Upper lobe of right lung (tissue), 1 donor: ENCODE measurements around the gene TMEM127. TPM values are rescaled to one million over a fixed set of nuclear protein-coding genes. Genes with fewer than 3 reads are reported as not detected.

Source experiments
- ATAC-seq: fragments of 200-7000 bp; cut with Tn5 transposase; one replicate; pipeline ENCODE4 v1.9.1; 2020; ENCODE audit warnings: mild to moderate bottlenecking, moderate library complexity
- DNase-seq: peaks from one replicate; pipeline ENCODE4 v3.0.0-alpha.2; 2020
- H3K27ac ChIP-seq: fragments of 200-600 bp; one replicate; pipeline ENCODE4 v1.8.0; 2022
- H3K27me3 ChIP-seq: fragments of 200-600 bp; one replicate; pipeline ENCODE4 v1.8.0; 2022; ENCODE audit warnings: mild to moderate bottlenecking
- H3K36me3 ChIP-seq: fragments of 200-600 bp; one replicate; pipeline ENCODE4 v1.8.0; 2022
- H3K4me1 ChIP-seq: fragments of 200-600 bp; one replicate; pipeline ENCODE4 v1.8.0; 2022
- H3K4me3 ChIP-seq: fragments of 200-600 bp; one replicate; pipeline ENCODE4 v1.8.0; 2022; ENCODE audit warnings: mild to moderate bottlenecking
- H3K9me3 ChIP-seq: fragments of 200-600 bp; one replicate; pipeline ENCODE4 v1.8.0; 2022
- intact Hi-C: fragments of 100-400 bp; cut with DNase I; formaldehyde crosslinking; loops from one replicate; pipeline ENCODE4 v1.11.0; 2022
- total RNA-seq: library from RNA; stranded (reverse); fragmentation: NEBNext Ultra II Directional; extraction: Animal tissue kit (Norgen Biotek cat#: 25700); gene quantifications from one replicate; pipeline ENCODE4 v1.2.1, GENCODE V29; 2021
- TF ChIP-seq, protein P1 (sequence below): fragments of 200-600 bp; IDR thresholded peaks from one replicate; pipeline ENCODE4 v1.8.0; 2022; ENCODE audit warnings: antibody characterized with exemption
- donor health status: DM: no; HTN: yes; CAD: no; lungs with severe emphysema.

The TMEM127 gene
- total RNA-seq, 1 donor from 2014 or later = 67.3 TPM

DNA sequence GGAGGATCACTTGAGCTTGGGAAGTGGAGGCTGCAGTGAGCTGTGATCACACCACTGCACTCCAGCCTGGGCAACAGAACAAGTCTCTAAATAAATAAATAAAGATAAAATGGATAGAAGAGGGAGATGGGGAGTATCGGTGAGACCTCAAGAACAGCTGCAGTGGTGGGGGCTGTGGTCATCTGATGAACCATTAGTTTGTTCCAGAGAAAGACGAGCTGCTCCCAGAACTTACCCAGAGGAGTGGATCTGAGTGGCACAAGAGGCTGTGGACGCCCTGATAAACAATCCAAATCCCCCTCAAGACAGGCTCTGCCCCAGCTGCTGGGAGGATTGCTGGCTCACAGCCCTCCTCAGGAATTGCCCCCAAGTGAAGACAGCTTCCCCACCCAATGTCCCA lies 26.7 kb downstream of the TMEM127 start:
- no peak for ATAC-seq
- no peaks in the 10 kb centered on the region for H3K36me3 ChIP-seq
- H3K4me3 ChIP-seq = no peak overlapping the region
- H3K4me1 ChIP-seq = peaks cover 9% of the 10 kb centered on the region
- intact Hi-C loops = no loop called here
- no peaks in the 10 kb centered on the region for H3K9me3 ChIP-seq
- no peak overlapping the region for H3K27ac ChIP-seq
- no peak for DNase-seq
- H3K27me3 ChIP-seq = no peaks in the 10 kb centered on the region
- TF ChIP-seq, protein P1, sequence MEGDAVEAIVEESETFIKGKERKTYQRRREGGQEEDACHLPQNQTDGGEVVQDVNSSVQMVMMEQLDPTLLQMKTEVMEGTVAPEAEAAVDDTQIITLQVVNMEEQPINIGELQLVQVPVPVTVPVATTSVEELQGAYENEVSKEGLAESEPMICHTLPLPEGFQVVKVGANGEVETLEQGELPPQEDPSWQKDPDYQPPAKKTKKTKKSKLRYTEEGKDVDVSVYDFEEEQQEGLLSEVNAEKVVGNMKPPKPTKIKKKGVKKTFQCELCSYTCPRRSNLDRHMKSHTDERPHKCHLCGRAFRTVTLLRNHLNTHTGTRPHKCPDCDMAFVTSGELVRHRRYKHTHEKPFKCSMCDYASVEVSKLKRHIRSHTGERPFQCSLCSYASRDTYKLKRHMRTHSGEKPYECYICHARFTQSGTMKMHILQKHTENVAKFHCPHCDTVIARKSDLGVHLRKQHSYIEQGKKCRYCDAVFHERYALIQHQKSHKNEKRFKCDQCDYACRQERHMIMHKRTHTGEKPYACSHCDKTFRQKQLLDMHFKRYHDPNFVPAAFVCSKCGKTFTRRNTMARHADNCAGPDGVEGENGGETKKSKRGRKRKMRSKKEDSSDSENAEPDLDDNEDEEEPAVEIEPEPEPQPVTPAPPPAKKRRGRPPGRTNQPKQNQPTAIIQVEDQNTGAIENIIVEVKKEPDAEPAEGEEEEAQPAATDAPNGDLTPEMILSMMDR = no peak

DNA sequence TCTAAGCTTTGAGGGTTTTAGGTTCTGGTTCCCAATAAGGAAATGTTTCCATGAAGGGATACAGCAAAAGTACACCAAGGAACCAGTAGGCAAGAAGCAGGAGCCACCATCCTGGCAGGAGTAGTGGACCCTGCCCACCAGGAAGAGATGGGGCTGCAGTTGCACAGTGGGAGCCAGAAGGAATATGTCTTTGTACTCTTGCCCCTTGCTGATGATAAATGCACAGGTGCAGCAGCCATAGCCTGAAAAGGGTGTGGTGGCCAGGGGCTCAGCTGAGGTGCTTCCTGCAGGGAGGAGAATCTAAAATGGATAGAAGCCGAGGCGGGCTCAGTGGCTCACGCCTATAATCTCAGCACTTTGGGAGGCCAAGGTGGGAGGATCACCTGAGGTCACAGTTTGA lies 27.5 kb downstream of the TMEM127 start:
- Histone ChIP-seq H3K36me3 (no peaks in the 10 kb centered on the region), H3K27me3 (no peaks in the 10 kb centered on the region), H3K27ac (no peak overlapping the region), H3K4me3 (no peak overlapping the region), H3K4me1 (peaks cover 9% of the 10 kb centered on the region), H3K9me3 (no peaks in the 10 kb centered on the region)
- intact Hi-C loops = no loop called here
- TF ChIP-seq, protein P1 = no peak
- no peak for ATAC-seq
- no peak for DNase-seq

DNA sequence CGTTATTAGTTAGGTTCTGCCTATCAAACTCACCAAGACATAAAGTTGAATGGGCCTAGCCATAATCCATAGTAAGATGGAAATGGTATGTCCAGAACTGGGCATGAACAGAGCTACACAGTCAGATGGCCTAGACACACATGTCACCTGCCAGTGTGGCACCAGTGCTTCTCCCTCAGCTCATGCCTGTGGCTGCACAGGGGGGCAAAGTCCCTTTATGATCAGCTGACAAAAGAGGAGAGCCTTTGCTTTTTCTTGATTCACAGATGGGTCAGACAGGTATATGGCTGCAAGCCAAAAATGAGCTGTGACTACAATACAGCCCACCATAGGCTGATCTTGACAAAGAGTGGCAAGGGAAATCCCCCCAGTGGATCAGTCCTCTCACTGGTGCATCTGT lies 28.9 kb downstream of the TMEM127 start:
- ATAC-seq = no peak
- no peak overlapping the region for H3K4me3 ChIP-seq
- H3K27ac ChIP-seq = no peak overlapping the region
- intact Hi-C loops = no loop called here
- TF ChIP-seq, protein P1 = no peak
- peaks cover 5% of the 10 kb centered on the region for H3K4me1 ChIP-seq
- no peak for DNase-seq
- H3K9me3 ChIP-seq = no peaks in the 10 kb centered on the region
- H3K36me3 ChIP-seq = no peaks in the 10 kb centered on the region
- H3K27me3 ChIP-seq = no peaks in the 10 kb centered on the region

DNA sequence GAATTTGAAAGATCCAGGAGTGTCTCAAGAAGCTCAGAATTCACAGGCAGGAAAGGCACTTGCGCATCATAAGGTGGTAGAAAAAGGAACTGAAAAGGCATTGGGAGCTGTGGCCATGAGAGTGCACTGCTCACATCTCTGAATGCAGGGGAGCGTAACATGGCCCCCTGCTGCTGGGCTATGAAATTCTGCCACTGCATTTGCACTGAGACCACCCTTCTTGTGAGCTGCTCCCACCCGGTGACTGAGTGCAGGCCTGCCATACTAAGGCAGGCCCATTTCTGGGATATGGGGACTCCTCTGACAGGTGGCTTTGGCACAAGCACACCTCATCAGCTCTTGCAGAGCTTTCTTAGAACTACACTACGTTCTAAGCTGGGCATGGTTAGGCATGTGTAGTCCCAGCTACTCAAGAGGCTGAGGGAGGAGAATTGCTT lies 31.9 kb downstream of the TMEM127 start:
- no peaks in the 10 kb centered on the region for H3K9me3 ChIP-seq
- ATAC-seq = peak; percentile 53
- H3K27ac ChIP-seq = no peak overlapping the region
- intact Hi-C loops = no loop called here
- H3K36me3 ChIP-seq = no peaks in the 10 kb centered on the region
- H3K4me3 ChIP-seq = no peak overlapping the region
- no peaks in the 10 kb centered on the region for H3K27me3 ChIP-seq
- no peak for DNase-seq
- TF ChIP-seq, protein P1 = no peak
- H3K4me1 ChIP-seq = no peaks in the 10 kb centered on the region

DNA sequence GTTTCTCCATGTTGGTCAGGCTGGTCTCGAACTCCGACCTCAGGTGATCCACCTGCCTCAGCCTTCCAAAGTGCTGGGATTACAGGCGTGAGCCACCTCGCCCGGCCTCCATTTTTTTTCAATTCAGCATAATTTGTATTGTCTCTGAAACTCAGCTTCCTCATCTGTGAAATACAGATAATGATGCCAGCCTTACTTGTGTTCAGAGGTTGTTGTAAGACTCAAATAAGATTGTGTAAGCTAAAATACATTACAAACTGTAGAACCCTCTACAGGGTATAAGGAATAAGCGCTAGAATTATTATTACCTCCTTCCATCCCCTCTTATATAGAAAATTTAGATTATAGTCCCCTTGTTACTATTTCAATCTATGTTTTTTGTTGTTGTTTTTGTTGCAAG lies 32.4 kb downstream of the TMEM127 start:
- Histone ChIP-seq H3K4me3 (no peak overlapping the region), H3K4me1 (no peaks in the 10 kb centered on the region), H3K36me3 (no peaks in the 10 kb centered on the region), H3K27me3 (no peaks in the 10 kb centered on the region), H3K27ac (no peak overlapping the region), H3K9me3 (no peaks in the 10 kb centered on the region)
- DNase-seq (no peak), ATAC-seq (no peak)
- TF ChIP-seq, protein P1 = no peak
- intact Hi-C loops = no loop called here

DNA sequence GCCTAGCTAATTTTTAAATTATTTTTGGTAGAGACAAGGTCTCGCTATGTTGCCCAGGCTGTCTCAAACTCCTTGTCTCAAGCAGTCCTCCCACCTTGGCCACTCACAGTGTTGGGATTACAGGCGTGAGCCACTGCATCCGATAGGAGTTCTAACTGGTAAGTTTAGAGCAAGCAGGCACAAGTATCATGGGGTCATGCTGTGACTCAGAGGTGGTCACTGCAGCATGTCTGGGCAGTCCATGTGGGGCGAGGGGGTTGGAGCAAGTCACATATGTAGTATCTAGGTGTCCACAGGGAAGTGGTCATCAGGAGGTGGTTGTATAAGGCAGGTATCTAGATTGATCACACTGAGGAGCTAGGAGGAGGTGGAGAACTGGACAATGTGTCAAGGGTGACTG lies 34.5 kb downstream of the TMEM127 start:
- no peaks in the 10 kb centered on the region for H3K4me1 ChIP-seq
- no peaks in the 10 kb centered on the region for H3K27me3 ChIP-seq
- H3K36me3 ChIP-seq = no peaks in the 10 kb centered on the region
- DNase-seq = peak; percentile 21
- TF ChIP-seq, protein P1 = no peak
- no peak overlapping the region for H3K27ac ChIP-seq
- no peak for ATAC-seq
- H3K9me3 ChIP-seq = no peaks in the 10 kb centered on the region
- intact Hi-C loops = no loop called here
- no peak overlapping the region for H3K4me3 ChIP-seq
